Fibroblast of the aortic adventitia (primary cell): ENCODE measurements around the gene MAP3K5. TPM values are rescaled to one million over a fixed set of nuclear protein-coding genes. Genes with fewer than 3 reads are reported as not detected.
"Not testable (repeated sequence)": the region's sequence is repeated elsewhere in the genome, so short reads cannot be mapped to it uniquely, and the experiment has no call there.

Source experiments
- DNase-seq: peaks from one replicate; pipeline ENCODE4 v3.0.0-alpha.2; 2010; ENCODE audit warnings: low read depth
- H3K4me3 ChIP-seq: 2 replicates; pipeline ENCODE4 v1.5.1; 2011; ENCODE audit warnings: low read depth, mild to moderate bottlenecking, control low read depth, low read length, moderate library complexity
- total RNA-seq: library from RNA; depleted of rRNA; stranded (reverse); fragments of >200 nt; gene quantifications from 2 replicates; pipeline ENCODE4 v1.2.3, GENCODE V29; 2012; ENCODE audit warnings: low replicate concordance
- TF ChIP-seq, protein P1 (sequence below): IDR thresholded peaks from 2 replicates; pipeline ENCODE4 v1.5.1; 2011; ENCODE audit warnings: mild to moderate bottlenecking, low read length, control low read depth, inconsistent platforms; ENCODE audit not compliant: insufficient read depth

Gene MAP3K5
- total RNA-seq, 1 donor: 15.5 TPM

DNA sequence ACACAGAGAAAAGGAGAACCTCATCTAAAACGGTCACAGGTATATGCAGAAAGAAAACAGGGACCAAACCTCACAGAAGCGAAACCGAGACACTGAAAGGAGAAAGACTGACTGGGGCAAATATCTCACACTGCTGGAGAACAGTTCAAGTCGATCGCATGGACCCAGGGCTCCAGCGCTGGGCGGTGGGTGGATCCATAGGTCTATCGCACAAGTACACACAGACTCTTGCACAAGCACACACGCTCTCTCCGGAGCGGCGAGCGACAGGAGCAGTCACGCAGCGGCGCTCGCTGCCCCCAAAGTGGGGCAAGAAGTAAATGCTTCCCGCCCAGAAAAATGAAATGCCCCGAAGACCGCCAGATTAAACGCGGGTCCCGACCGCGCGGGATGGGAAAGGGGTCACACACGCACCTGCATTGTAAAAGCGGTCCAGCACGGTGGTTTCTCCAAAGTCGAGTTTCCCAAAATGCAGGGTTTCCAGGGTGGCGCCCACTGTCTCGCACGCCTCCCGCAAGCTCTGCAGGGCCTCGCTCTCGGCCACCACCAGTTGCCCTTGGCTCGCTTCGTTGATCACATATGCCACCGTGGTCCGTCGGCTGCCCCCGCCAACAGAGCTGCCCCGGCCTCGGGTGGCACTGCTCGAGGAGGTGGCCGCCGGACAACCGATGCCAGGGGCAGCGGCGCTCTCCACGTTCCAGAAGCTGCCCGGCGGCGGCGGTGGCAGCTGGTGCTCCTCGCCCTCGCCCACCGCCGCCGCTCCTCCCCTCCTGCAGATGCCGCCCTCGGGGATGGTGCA, 782 bp downstream of the MAP3K5 start:
- DNase-seq: peak; percentile 62

DNA sequence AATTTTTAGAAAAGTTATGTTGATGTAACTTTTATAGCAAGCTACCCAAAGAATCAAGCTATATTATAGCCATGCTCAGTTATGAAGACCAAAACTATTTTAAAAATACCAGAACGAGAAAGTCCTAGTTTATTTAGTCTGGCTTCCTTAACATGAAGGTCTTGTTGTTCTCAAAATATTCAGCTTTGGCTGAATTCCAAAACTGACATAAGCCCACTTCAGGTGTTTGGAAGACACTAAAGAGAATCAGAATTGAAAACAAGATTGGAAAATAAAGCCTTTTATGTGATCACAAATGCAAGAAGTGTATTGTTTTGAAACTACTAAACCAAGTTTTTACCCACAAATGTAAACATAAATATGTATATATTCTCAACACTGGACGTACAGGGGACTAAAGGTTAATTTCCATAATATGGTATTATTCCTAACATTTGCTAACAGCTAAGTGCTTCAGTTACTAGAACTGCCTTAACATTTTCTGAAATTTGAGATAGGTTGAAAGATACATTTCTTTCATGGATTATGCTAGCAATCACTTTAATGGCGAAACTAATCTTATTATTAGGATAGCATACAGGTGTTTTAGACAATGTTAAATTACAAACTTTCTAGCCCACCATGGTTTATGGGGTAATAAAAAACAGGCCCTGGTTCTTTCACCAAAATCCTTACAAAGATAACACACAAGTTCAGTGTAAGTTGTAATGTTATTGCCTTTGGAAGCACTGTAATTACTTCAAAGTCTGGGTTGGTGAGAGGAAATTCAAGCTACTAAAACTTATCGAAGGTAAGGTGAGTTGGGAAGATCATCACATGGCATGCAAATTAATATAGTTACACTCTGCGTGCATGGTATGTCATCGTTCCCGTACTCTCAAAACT, 1.6 kb downstream of the MAP3K5 start:
- TF ChIP-seq, protein P1, sequence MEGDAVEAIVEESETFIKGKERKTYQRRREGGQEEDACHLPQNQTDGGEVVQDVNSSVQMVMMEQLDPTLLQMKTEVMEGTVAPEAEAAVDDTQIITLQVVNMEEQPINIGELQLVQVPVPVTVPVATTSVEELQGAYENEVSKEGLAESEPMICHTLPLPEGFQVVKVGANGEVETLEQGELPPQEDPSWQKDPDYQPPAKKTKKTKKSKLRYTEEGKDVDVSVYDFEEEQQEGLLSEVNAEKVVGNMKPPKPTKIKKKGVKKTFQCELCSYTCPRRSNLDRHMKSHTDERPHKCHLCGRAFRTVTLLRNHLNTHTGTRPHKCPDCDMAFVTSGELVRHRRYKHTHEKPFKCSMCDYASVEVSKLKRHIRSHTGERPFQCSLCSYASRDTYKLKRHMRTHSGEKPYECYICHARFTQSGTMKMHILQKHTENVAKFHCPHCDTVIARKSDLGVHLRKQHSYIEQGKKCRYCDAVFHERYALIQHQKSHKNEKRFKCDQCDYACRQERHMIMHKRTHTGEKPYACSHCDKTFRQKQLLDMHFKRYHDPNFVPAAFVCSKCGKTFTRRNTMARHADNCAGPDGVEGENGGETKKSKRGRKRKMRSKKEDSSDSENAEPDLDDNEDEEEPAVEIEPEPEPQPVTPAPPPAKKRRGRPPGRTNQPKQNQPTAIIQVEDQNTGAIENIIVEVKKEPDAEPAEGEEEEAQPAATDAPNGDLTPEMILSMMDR: no peak
- peak overlapping the region; percentile 92 for H3K4me3 ChIP-seq
- no peak for DNase-seq

More for the DNA sequence above, 782 bp downstream of the MAP3K5 start:
- H3K4me3 ChIP-seq: peak overlapping the region; percentile 92
- TF ChIP-seq, protein P1: no peak

DNA sequence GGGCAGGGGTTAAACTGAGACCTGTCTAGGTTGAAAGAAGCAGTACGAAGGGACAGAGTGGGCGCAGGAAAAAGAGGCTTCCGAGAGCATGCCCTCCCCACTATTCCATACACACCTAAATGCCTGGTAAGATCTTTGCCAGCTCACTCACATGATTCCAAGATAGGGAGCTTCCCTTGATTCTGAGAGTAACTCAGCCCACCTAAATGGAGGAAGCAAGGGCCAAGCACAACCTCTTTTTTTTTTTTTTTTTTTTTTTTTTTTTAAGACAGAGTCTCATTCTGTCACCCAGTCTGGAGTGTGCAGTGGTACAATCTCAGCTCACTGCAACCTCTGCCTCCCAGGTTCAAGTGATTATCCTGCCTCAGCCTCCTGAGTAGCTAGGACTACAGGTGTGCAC, 2.8 kb downstream of the MAP3K5 start:
- H3K4me3 ChIP-seq, DNase-seq: not testable (repeated sequence)

DNA sequence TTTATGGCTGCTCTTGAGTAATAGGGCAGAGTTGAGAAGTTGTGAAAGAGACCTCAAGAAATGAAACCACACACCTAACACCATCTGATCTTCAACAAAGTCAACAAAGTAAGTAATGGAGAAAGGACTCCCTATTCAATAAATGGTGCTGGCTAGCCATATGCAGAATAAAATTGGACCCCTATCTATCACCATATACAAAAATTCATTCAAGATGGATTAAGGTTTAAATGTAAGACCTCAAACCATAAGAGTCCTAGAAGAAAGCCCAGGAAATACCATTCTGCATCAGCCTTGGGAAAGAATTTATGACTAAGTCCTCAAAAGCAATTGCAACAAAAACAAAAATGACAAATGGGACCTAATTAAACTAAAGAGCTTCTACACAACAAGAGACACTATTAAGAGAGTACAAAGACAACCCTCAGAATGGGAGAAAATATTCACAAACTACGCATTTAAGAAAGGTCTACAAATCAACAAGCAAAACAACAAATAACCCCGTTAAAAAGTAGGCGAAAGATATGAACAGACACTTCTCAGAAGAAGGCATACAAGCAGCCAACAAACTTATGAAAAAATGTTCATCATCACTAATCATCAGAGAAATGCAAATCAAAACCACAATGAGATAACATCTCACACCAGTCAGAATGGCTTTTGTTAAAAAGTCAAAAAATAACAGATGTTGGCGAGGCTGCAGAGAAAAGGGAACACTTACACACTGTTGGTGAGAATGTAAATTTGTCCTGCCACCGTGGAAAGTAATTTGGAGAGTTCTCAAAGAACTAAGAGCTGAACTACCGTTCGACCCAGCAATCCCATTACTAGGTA, 4.0 kb downstream of the MAP3K5 start:
- peak; percentile 74 for DNase-seq
- TF ChIP-seq, protein P1: no peak
- no peak overlapping the region for H3K4me3 ChIP-seq

DNA sequence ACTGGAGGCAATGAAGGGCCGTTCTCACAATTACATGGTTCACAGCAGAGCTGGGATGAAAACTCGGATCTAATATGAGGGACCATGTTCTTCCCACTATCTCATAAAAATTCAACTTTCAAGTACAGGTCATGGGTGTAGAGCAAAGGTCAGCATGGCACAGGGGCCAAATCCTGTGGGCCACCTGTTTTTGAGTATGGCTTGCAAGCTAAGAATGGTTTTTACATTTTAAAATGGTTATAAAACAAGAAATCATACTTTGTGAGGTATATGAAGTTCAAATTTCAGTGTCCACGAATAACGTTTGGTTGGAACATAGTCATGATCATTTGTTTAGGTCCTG, 4.6 kb downstream of the MAP3K5 start:
- DNase-seq: no peak
- TF ChIP-seq, protein P1: no peak
- no peak overlapping the region for H3K4me3 ChIP-seq

DNA sequence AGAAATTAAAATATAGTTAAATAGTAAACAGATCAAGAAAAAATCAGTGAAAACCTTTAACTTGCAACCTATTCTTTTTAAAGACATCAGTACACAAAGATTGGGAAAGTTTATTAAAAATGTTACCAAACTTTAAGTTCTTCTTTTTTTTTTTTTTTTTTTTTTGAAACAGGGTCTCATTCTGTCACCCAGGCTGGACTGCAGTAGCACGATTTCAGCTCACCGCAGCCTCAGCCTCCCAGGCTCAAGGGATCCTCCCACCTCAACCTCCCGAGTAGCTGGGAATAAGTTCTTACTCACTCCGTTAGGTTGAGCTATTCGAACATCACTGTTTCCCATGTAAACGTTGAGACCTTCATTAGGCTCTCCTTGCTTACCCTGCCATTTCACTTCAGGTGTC, 5.6 kb downstream of the MAP3K5 start:
- DNase-seq: no peak
- no peak overlapping the region for H3K4me3 ChIP-seq
- TF ChIP-seq, protein P1: no peak
